ENCODE results near the gene GTSE1.

GRCh38 chr22:46361826-46362202 lies 65.1 kb downstream of the GTSE1 start:
- TF ChIP-seq CTCF (IDR thresholded peaks at IDR 0.05), result no peak
- TF ChIP-seq ZFX (IDR thresholded peaks at IDR 0.05; ENCODE audit: borderline replicate concordance), result no peak
